Pons (tissue), 1 donor: ENCODE measurements around the gene USP53.
"Not testable (repeated sequence)": the region's sequence is repeated elsewhere in the genome, so short reads cannot be mapped to it uniquely, and the experiment has no call there.

ENCODE experiments used
- DNase-seq: peaks from one replicate; pipeline ENCODE4 v3.0.0-alpha.2; 2016; ENCODE audit warnings: low spot score

USP53 gene

GRCh38 chr4:119317990-119318389 is 105.5 kb downstream of the USP53 start:
- no peak for DNase-seq

- DNase-seq = no peak
Measured at GRCh38 chr4:119321921-119322687, 109.6 kb downstream of the USP53 start, which contains the start of gene FABP2. Gene FABP2 (minus strand): TSS chr4:119322138. CDS start chr4:119322102, 36 bp downstream.

- DNase-seq = no peak
Measured at GRCh38 chr4:119328695-119329094, 116.2 kb downstream of the USP53 start.

GRCh38 chr4:119329835-119330620 is 117.5 kb downstream of the USP53 start:
- no peak for DNase-seq

- not testable (repeated sequence) for DNase-seq
Measured at GRCh38 chr4:119336332-119336979, 123.9 kb downstream of the USP53 start.

- peak; percentile 30 for DNase-seq
Measured at GRCh38 chr4:119337010-119337409, 124.5 kb downstream of the USP53 start.

- not testable (repeated sequence) for DNase-seq
Measured at GRCh38 chr4:119339895-119340294, 127.4 kb downstream of the USP53 start.

- not testable (repeated sequence) for DNase-seq
Measured at GRCh38 chr4:119343293-119343692, 130.8 kb downstream of the USP53 start.
